ENCODE results near the gene KLF1.
"Not testable (repeated sequence)": the region's sequence is repeated elsewhere in the genome, so short reads cannot be mapped to it uniquely, and the experiment has no call there.

The KLF1 gene

DNA sequence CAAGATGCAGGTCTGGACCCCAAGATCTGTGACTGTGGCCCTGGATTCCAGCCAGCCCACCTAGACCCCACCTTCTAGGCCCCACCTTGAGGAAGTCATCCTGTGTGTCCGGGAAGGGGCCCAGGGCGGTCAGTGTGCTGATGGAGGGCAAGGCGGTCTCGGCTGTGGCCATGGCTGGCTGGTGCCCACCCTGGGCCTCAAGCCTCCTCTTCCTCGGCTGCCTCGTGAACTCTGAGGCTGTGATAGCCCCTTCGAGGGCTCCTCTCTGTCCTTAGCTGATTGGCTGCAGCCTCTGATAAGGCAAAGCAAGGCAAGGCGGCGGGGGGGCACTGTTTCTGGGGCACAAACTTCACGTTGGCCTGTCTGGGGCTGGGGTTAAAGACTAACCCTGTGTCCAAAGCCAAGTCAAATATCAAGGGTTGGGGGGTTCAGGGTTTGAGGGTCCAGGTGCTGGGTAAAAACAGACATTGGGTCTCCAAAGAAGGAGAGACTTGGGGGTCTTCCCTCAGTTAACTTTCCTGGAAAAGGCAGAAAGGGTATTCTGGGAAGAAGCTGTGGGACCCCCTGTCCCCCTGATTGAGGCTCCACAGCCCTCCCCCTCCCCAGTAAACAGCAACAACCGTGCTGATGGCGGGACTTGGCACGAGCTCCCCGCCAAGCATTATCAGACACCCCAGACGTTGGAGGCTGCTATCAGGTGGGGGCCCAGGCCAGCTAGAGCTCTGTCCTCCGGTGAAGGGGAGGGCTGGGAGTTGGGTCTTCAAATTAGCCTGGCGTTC, at the start of gene KLF1:
Gene KLF1, minus strand, starts transcription at position 233 of the 779 bp plus-strand sequence. Its CDS starts 61 bp downstream, at position 172.
- DNase-seq (ENCODE audit: low spot score) = no peak

DNA sequence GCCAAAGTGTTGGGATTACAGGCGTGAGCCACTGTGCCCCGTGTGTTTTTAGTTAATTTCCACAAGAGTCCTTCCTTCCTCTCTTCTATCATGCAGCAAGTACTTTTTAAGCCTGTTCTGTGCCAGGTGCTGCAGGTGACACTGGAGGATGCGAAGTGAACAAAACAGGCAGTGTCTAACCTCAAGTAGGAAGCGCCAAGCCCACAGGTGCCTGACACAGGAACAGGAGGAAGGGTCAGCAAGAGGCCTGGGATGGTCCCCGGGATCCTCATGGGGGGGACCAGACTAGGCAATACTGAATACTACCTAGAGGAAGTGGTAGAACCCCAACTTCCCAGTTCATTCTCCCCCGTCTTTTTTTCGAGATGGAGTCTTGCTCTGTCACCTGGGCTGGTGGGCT, 49.6 kb upstream of the KLF1 start:
- DNase-seq (ENCODE audit: low spot score) = no peak

DNA sequence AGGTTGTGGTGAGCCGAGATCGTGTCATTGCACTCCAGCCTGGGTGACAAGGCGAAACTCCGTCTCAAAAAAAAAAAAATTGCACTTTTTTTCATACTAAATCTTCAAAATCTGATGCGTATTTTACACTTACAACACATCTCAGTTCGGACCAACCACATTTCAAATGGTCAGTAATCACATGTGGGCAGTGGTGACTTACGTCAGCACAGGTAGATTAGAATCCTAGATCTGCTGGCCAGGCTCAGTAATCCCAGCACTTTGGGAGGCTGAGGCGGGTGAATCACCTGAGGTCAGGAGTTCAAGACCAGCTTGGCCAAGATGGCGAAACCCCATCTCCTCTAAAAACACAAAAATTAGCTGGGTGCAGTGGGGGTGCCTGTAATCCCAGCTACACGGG, 48.1 kb upstream of the KLF1 start:
- DNase-seq (ENCODE audit: low spot score) = no peak

DNA sequence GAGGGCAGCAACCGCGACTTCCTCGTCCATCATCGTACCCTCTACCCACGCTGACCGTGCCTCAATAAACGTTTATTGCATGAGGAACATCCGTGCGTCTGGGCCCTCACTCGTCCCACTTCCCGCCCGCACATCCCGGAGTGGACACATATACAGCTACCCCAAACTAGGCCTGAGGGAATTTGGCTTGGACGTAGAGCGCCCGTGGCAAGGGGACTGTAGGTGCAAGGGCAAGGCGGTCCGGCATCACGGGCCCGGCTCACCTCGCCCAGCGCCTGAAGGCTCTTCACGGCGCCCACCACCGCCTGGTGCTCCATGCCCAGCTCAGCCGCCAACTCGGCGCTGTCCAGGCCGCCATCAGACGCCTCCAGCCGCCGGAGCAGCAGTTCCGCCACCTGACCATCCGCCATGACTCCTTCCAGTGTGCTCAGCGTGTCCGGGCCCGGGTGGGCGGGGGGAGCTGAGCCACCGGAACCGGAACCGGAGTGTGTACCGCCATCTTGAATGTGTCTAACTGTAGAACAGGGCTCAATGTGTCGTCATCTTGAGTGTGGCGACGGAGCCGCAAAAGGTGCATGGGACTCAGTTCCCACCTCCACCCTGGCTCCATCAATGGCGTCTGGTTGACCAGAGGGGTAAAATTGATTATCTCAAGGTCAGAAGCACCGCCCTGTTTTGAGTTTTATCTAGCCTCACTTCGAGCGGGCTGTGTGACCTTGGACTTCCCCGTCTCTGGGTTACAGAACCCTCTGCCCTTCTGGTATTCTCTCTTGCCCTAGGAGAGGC, 46.5 kb upstream of the KLF1 start, which contains the start of gene FARSA:
Gene FARSA, minus strand, starts transcription at position 425 of the 786 bp plus-strand sequence. Its CDS starts 15 bp downstream, at position 410.
- peak; percentile 94 for DNase-seq (ENCODE audit: low spot score)

DNA sequence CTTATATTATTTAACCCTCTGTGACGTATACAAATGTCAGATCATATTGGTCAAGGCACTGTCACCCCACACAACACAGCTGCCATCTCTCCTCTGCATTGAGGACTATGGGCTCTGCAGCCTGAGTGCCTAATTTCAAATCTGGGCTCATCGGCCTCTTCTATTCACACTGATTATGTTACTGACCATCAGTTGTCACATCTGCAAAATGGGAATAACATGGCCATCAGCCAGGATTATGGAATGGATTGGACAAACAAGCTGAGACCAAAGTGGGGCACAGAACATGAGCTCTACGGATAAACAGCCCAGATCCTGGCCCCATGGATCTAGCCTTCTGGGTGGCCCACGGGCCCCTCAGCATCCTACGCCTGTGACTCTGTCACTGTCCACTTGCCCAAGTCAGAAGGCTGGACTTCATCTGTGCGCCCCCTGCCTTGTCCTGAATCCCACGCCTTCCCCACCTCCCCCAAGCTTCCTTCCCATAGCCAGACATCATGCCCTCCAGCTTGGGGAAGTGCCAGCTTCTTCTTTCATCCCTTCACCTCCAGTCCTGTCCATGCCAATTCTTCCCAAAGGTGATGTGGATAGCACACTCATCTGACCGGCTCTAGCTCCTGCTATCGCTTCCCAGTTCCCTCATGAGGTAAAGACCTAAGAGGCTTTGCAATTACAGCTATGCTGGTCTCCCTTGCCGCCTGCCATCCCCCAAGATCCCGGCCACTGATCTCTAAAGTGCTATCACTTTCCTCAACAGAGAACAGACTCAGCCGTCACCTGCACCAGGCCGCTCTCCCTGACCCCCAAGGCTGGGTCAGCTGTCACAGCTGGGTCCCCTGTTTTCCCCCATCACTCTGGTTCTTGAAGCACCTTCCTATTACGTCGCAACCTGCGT, 45.6 kb upstream of the KLF1 start:
- DNase-seq (ENCODE audit: low spot score) = no peak

DNA sequence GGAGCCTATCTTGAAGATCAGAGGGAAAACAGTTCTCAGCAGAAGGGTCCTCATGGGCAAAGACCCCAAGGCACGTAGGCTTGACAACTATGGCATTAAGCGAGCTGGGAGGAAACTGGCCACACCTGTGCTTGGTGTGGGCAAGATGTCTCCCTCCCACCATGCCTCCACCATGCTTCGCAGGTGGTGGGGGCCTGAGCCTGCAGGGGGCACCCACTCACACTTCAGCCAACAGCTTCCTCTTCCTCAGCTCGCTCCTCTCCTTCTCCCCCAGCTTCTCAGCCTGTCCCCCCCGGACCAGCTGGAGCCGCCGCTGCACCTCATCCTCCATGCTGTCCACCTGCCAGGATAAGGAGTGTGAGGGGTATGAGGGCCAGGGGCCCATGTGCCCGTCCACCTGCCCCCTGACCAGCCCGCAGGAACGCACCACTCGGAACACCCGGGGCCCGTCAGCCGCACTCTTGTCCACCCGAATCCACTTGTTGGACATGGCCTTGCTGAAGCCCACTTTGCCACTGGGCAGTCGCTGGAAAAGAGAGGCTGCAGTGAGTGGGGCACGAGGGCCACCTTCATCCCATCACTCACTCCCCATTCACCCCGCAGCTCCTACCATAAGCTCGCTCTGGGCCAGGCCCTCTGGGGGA, 43.1 kb upstream of the KLF1 start:
- DNase-seq (ENCODE audit: low spot score) = no peak

DNA sequence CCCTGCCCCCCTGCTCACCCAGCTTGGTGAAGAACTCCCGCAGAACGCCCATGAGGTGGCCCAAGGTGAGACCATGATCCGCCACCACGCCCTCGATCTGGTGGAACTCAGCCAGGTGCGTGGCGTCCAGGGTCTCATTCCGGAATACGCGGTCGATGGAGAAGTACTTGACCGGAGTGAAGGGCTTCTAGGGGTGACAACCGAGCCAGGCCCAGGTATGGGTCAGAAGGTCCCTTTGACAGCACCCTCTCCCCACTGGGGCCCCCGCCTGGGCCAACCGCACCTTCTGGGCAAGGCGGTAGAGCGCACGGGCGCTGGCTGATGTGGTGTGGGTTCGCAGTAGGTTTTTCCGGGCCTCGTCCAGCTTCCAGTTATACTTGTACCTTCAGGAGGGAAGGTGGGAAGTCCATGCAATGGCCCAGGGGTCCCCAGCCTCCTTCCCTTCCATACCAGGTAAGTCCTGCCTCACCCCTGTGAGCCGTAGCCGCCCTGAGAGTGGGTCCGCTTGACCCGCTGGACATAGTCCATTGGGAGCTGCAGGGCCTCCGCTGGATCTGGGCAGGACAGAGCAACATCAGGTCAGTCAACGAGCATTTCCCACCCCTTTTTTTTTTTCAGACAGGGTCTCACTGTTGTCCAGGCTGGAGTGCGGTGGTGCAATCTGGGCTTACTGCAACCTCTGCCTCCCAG, 37.8 kb upstream of the KLF1 start:
- DNase-seq (ENCODE audit: low spot score) = no peak

DNA sequence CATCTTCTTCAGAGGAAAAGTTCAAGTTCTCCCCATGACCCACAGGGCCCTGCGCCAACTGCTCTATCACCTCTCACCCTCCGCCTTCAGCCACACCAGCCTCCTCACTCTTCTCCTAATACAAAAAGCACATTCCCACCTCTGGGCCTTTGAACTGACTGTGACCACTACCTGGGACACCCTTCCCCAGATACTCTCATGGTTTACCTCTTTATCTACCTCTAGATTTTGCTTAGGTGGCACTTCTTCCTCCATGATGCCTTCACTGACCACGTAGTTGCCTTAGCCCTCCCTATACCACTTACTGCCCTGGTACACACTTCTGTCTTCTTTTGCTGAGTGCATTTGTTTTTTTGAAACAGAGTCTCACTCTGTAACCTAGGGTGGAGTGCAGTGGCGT, 36.0 kb upstream of the KLF1 start:
- no peak for DNase-seq (ENCODE audit: low spot score)

DNA sequence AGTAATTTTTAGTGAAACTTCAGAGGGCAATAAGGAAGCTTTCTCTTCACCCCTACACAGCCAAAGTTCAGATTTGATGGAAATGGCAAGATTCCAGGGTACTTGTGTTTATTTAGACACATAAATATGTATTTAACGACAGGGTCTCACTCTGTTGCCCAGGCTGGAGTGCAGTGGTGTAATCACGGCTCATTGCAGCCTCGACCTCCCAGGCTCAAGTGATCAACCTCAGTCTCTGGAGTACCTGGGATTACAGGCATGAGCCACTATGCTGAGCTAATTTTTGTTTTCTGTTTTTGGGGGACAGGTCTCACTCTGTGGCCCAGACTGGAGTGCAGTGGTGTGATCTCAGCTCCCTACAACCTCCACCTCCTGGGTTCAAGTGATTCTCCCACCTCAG, 34.0 kb upstream of the KLF1 start:
- no peak for DNase-seq (ENCODE audit: low spot score)

DNA sequence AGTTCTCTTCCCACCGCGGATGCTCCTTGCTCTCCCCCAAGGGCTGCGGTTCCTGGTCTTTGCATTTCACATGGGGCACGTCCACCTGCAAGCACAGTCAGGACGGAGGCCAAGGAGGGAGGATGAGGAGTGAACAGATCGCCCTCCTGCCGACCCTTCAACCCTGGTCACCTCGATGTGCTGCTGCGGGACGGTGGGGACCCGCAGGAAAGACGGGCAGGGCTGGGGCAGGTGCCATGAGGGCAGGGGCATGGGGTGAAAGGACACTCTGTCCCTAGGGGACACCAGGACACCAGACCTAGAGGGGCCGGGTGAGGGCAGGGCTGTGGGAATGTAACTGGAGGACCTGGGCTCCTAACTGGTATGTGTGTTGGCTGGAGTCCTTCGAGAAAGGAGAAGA, 31.3 kb upstream of the KLF1 start:
- no peak for DNase-seq (ENCODE audit: low spot score)

DNA sequence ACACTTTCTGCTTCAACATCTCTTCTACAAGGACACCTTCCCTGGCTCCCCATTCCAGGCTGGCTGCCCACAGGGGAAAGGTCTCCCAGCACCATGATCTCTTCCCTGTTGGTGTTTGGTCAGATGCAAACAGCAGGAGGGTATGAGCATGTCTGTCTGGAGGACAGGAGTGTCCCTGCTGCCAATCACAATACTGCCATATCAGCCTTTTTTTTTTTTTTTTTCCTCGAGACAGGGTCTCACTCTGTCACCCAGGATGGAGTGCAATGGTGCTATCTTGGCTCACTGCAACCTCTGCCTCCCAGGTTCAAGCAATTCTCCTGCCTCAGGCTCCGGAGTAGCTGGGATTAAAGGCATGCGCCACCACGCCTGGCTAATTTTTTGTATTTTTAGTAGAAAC, 28.9 kb upstream of the KLF1 start:
- DNase-seq (ENCODE audit: low spot score) = not testable (repeated sequence)

DNA sequence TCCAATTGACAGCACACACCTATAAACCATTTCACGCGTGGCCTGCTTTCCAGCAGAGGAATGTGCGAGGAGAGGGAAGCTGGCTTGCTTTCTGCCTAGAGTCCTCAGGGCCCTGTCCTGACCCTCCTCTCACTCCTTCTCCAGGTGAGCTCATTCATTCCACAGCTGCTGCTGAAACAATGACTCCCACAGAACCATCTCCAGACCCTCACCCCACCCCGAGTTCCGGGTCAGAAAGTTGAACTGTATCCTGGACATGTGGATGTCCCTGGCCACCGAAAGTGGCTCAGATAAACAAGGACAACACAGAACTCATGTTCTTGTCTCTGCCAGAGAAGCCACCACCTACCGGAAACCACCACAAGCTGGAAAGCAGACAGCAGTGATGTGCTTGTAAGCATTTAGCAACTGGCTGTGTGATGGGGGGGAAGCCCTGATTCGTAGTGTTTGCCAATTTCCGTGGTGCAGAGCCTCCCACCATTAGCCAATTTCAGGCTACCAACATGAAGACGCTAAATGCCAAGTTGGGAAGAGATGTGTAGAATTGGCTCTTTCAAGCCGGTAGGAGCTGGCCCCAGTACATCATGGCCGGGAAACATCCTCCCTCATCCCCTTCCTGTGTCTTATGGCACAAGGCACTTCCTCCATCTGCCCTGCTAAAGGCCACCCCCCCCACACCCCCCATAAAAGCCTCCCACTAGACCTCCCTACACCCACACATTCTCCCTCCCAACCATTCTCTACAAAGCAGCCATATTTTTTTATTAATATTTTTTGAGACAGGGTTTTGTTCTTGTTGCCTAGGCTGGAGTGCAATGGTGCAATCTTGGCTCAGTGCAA, 27.1 kb upstream of the KLF1 start:
- DNase-seq (ENCODE audit: low spot score) = peak; percentile 45

DNA sequence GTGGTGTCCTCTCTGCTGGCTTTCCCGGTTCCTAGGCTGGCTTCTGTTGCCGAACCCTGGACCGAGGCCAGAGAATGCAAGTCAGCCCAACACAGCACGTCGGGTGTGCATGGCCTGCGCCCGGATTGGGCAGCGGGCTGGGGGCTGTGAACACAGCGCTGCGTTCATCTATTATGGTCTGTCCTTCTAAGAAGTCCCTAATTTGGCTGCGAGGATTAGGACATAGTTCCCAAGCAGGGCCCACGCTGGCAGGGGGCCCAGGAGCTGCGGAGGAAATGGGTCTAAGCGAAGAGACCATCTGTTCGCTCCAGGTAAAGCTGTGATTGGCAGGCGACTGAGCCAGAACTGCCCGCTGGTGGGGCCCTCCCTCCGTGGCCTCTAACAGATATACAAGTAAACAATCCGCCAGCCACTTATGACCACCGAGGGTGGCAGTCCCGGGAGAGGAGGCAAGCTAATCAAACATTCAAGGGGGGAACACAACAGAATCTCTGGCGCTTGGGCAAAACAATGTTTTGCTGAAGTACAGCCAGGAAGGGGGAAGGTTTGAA, 26.1 kb upstream of the KLF1 start:
- DNase-seq (ENCODE audit: low spot score) = peak; percentile 84

DNA sequence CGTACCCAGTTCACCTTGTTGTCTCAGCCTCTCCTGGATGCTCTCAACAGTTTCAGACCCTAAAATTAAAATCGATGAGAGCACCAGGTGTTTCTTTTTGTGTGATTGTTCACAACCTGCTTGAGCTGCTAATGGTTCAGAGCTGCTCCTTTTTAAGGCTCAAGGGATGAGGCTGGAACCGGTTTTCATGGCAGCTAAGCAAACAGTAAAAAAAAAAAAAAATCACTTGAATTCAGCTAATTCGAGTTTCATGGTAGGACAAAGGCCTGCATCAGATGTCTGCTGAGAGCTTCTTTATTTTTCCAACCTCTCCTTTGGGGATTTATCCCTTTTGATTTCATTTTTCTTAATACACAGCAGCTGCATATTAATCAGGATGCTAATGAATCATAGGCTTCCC, 25.6 kb upstream of the KLF1 start:
- no peak for DNase-seq (ENCODE audit: low spot score)

DNA sequence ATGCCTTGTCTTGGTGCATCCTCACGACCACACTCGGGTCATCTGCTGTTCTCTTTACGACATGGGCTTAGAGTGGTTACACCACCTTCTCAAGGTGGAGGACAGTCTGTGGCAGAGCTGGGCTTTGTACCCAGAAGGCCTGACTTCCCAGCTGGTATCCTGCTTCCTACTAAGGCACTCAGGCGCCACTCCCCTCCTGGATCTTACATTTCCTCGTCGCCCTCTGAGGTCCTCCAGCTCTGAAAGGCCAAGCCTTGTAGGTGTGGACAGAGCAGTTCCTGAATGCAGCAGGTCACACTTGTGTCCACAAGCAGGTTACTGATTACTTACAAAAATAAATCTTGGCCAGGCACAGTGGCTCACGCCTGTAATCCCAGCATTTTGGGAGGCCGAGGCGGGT, 20.2 kb upstream of the KLF1 start:
- no peak for DNase-seq (ENCODE audit: low spot score)

DNA sequence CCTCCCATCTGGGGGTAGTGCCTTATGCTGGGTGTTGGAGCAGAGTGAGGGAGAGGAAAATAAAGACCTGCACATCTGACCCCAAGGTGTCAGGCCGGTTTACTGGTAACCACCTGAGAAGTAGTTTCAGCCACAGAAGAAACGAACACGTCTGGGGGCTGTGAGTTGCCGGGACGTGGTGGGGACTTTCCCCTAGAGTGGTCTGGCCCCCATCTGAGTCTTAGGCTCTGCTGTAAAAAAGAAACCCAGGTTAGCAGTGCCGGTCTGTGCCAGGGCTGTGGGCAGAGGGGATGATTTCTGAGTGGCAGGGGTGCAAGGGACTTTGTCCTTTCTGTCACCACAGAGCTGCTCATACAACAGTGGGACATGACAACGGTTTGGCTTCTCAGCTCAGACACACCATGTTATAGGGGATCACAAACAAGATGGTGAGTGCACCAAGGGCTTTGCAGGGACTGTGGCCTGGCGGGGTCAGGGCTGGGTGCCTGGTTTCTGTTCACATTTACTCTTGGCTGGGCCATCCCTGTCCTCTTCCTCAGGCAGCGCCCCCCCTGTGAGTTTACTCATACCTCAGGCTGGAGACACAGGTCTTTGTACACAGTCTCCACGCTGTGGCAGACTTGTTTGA, 13.0 kb upstream of the KLF1 start:
- DNase-seq (ENCODE audit: low spot score) = no peak

DNA sequence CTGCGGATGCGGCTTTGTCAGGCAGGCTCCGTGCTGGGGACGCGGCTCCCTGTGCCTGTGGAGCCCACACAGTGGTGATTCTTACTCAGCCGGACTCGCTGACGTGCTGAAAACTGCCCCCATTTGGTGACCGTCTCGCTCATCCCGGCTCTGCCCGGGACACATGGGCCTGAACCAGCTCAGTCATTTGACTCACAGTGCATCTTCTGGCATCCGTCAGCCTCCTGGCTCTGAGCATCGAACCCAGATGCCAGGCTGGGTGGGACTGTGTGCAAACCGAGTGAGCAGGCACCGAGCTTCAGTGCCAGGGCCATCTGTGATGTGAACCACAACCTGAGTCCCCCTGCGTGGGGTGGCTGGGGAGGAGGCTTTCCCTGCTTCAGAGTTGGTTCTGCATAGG, 9.5 kb upstream of the KLF1 start:
- DNase-seq (ENCODE audit: low spot score) = no peak

DNA sequence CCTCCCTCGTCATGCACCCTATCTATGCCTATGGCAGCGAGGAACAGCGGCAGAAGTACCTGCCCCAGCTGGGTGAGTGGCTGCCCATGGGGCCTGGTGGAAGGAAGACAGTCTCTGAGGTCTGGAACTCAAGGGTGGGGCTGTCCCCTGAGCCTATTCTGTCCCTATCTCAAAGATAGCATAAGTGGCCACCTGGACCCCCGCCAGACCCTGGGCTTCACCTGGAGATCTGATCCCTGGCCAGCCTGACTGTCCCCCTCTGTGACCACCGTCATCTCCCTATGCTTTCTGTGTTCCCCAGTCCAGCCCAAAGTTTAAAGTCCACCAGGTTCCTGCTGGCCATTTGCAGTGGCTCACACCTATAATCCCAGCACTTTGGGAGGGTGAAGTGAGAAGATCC, 6.6 kb upstream of the KLF1 start:
- no peak for DNase-seq (ENCODE audit: low spot score)

DNA sequence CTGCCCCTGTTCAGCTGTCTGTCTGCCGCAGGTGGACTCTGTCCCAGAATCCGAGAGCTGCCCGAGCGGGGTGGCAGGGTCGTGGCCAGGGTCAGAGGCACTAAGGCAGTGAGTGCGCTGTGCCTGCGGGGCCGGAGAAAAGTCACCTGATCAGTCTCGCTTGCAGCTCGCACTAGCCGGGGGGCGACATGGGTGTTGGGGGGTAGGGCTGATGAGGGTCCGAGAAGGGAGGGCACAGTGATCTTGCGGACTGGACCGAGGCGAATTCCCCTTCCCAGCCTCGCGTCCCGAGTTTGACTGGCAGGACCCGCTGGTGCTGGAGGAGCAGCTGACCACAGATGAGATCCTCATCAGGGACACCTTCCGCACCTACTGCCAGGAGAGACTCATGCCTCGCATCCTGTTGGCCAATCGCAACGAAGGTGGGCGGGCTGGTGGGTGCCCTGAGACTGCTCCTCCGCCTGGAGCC, 4.6 kb upstream of the KLF1 start:
- no peak for DNase-seq (ENCODE audit: low spot score)
